Fibroblast of mammary gland (primary cell): ENCODE data around the gene GPC6.

ENCODE experiments used
- DNase-seq: peaks from one replicate; pipeline ENCODE4 v3.0.0-alpha.2; 2010; ENCODE audit warnings: low read depth
- H3K4me3 ChIP-seq: 2 replicates; pipeline ENCODE4 v1.5.1; 2011; ENCODE audit warnings: low read depth, mild to moderate bottlenecking, low read length, moderate library complexity; ENCODE audit not compliant: control insufficient read depth
- CTCF ChIP-seq: conservative IDR thresholded peaks from 2 replicates; pipeline ENCODE4 v1.5.1; 2011; ENCODE audit warnings: low read depth, low read length, inconsistent platforms; ENCODE audit not compliant: control insufficient read depth, insufficient read depth

GPC6 gene

GRCh38 chr13:93903909-93904308 lies 677.3 kb downstream of the GPC6 start:
- TF ChIP-seq CTCF, result no peak
- H3K4me3 ChIP-seq, result no peak overlapping the region
- DNase-seq, result no peak

GRCh38 chr13:93915269-93915809 lies 688.7 kb downstream of the GPC6 start:
- no peak overlapping the region for H3K4me3 ChIP-seq
- DNase-seq, result peak; percentile 72
- no peak for TF ChIP-seq CTCF

- DNase-seq, result no peak
- H3K4me3 ChIP-seq, result no peak overlapping the region
- TF ChIP-seq CTCF, result no peak
Observed at GRCh38 chr13:93922063-93922855, 695.7 kb downstream of the GPC6 start.

- H3K4me3 ChIP-seq, result no peak overlapping the region
- TF ChIP-seq CTCF, result no peak
- DNase-seq, result no peak
Observed at GRCh38 chr13:93925990-93926389, 699.4 kb downstream of the GPC6 start.

- no peak for DNase-seq
- H3K4me3 ChIP-seq, result no peak overlapping the region
- TF ChIP-seq CTCF, result no peak
Observed at GRCh38 chr13:93926425-93926824, 699.8 kb downstream of the GPC6 start.

GRCh38 chr13:93927431-93927830 lies 700.8 kb downstream of the GPC6 start:
- no peak for DNase-seq
- H3K4me3 ChIP-seq, result no peak overlapping the region
- no peak for TF ChIP-seq CTCF
